HG02759 (cell line): Measurements from ENCODE around the gene ZFR2.
"Not testable (repeated sequence)": the region's sequence is repeated elsewhere in the genome, so short reads cannot be mapped to it uniquely, and the experiment has no call there.

Experiments used
- ATAC-seq: cut with Tn5 transposase; IDR thresholded peaks from one replicate; pipeline ENCODE4 v1.9.1; 2021; ENCODE audit warnings: mild to moderate bottlenecking, moderate library complexity; ENCODE audit not compliant: unreplicated experiment

Gene ZFR2

DNA sequence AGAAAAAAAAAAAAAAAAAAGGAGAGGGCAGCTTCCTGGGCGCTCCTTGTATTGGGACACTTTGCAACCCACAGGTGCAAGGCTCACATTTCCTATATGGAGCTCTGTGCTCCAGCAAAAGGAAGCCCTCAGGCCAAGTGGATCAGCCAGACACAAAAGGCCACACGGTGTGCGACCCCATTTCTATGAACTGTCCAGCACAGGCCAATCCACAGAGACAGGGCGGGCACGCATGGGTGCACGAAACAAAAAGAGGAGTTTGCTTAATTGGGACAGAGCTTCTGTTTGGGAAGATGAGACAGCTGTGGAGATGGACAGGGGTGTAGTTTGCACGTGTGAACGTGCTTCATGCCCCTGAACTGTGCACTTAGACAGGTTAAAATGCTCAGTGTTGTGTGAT is 51.1 kb downstream of the ZFR2 start:
- ATAC-seq = no peak

DNA sequence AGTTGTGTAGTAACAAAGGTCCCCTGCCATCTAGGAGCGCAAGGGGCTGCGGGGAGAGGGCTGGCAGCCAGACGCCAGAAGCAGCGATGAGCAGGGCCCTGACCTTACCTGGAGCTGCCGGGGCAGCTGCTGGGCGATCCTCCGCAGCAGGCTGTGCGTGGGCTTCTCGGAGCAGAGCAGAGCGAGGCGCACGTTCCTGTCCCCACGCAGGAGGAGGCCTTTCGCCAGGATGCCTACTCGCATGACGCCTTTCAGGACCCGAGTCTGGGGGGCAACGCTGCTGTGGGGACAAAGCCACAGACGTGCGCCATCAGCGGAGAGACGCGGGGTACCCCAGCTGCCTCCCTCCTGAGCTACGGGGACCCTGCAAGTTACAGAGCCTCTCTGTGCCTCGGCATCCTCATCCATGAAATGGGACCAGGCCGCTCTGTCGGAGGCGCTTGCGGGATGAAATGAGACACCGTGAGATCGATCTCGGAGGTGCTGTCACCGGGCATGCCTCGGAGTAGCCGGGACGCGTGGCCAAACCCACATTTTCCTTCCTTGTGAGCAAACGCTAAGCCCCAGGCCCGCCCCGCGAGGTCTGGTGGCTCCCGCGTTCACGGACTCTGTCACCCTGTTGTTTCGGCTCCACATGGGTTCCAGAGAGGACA is 52.1 kb downstream of the ZFR2 start:
- no peak for ATAC-seq

DNA sequence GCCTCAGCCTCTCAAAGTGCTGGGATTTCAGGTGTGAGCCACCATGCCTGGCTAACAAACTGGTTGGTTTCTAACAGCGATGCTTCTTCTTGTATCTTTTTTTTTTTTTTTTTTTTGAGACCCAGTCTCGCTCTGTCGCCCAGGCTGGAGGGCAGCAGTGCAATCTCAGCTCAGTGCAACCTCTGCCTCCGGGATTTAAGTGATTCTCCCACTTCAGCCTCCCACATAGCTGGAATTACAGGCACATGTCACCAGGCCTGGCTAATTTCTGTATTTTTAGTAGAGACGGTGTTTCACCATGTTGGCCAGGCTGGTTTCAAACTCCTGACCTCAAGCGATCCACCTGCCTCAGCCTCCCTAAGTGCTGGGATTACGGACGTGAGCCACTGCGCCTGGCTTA is 52.7 kb downstream of the ZFR2 start:
- not testable (repeated sequence) for ATAC-seq

DNA sequence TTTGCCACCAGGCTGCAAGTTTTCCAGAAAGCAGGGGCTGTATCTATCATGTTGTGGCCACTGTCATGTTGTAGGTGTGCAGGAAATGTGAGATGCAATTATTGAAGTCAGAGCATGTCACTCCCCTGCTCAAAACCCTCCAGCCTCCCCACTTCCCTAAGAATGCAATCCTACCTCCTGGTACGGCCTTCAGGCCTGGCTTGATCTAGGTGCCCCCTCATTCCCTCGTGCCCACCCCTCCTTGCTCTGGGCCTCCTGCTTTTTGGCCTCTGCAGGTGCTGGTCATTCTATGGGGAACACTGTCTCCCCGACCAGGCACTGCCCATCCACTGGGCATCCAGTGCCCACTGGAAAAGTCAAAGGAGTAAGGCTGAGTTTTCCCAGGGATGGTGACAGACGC is 54.2 kb downstream of the ZFR2 start:
- no peak for ATAC-seq

DNA sequence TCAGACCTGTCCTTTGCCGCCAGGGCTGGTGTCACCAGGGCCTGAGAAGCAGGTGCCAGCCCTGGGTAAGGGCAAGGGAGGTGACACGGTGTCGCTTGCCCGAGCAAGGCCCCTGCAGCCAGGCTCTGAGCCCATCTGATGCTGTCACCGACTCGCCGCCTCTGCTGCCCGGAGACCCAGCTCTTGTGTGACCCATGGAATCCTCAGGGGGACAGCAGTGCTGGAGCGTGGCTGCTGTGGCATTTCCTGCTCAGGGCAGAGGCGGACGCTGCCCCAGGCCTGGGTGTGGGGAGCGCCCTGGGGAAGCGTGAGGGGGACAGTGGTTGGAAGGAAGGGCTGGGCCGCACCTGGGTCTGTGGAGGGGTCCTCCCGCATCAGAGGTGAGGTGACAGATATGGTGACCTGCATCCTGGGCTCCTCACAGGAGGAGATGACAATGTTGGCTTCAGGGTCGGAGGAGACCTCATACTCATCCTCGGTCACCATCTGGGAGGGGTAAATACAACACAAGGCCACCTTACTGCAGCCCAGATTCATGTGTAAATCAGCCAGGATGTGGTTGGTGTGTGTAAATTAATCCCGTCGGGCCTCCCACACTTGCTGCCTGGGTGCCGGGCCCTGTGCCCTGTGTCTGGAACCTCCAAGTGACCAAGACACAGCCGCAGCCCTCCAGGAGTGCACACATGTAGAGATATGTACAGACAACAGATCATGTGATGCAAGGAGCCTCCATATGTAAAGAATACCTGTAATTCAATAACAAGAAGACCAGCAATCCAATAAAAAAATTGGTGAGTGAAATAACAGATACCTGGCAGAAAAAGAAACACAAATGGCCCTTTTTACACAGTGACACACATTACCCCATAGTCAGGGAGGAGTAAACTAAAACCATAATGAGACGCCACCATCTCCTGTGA is 55.1 kb downstream of the ZFR2 start:
- ATAC-seq = no peak

DNA sequence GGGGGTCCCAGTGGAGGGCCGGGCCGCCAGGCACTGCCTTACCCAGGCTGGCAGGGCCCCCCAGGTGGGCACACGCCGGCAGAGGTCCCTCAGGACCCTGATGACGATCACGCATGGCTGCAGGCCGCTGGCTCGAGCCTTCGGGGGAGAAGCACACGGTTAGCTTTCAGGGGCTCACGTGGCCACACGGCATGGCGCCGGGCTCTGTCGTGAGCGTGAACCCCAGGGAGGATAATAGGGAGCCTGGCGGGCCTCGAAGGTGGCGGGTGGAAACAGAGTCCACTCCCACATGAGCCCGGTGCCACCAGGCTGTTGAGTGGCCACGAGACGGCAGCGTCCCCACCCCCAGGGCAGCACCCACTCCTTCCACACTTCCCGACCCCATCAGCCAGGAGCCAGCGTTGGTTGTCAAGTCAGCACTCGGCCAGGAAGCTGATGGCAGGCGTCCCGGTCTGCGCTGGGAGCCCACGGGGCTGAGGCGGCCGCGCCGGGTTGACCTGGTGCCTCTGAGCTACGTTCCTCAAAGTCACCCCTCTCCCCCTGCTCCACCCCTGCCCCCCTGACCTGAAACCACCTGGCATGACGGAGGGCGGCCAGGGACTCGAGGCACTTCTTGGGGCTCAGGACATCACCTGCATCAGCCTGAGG is 58.0 kb downstream of the ZFR2 start:
- no peak for ATAC-seq

DNA sequence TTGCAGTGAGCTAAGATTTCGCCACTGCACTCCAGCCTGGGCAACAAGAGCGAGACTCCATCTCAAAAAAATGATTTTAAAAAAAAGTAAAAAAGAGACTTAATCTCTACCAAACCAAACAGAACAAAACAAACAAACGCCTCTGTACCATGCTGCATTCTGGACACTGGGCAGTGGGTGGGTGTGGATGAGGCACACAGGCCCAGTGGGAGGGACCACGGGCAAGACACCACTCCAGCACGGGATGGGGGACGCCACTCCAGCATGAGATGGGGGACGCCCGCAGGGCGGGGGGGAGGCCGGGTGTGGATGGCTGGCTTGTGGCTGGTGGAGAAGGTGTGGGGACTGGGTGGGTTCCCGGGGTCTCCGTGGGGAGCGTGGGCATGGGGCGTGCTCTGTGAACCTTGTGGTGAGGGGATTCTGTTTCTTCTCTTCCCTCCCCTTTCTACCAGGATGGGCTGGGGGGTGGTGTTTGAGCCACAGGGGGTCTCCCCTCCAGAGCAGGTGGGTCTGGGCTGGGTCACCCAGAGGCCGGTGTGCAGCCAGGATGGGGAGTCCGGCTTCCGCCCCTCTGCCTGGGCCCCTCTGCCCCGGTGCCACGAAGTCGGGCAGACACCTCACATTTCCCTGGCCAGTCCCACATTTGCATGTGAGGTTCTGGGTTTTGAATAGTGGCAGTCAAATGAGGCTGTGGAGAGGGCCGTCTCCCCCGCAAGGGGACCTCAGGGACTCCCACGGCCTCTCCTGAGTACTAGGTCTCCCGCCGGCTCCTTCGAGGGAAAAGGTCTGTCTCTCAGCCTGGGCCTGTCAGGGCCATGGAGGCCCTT is 58.7 kb downstream of the ZFR2 start:
- no peak for ATAC-seq

DNA sequence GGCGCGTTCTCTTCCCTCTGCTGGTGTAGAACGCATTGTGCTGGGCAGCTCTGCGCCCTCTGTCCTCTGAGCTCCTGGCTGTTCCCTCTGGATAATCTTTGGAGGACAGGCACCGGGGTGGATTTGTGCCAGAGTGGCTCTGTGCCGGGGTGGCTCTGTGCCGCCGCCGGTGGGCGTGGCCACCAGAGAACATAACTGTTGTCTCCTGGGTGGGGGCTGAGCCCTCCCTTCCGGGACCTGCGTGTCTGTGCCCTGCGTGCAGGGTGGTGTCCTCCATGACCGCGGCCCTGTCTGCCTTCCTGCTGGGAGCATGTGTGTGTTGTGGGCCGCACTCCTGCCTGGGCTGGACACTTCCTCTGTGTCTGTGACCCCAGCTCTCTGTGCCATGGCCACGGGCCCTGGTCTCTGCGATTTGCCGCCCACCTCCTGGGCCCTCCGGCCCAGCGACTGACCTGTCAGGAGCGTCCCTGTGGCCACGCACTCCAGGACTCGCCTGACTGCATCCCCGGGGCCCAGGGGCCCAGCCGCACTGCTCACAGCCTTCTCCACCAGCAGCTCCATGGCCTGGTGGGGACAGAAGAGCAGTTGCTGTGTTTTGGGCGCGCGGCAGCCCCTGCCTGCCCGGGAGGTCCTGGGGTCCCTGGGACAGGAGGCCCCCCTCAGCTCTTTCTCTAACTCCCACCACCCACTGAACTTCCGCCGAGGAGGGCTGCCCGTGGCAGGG is 60.3 kb downstream of the ZFR2 start:
- no peak for ATAC-seq

DNA sequence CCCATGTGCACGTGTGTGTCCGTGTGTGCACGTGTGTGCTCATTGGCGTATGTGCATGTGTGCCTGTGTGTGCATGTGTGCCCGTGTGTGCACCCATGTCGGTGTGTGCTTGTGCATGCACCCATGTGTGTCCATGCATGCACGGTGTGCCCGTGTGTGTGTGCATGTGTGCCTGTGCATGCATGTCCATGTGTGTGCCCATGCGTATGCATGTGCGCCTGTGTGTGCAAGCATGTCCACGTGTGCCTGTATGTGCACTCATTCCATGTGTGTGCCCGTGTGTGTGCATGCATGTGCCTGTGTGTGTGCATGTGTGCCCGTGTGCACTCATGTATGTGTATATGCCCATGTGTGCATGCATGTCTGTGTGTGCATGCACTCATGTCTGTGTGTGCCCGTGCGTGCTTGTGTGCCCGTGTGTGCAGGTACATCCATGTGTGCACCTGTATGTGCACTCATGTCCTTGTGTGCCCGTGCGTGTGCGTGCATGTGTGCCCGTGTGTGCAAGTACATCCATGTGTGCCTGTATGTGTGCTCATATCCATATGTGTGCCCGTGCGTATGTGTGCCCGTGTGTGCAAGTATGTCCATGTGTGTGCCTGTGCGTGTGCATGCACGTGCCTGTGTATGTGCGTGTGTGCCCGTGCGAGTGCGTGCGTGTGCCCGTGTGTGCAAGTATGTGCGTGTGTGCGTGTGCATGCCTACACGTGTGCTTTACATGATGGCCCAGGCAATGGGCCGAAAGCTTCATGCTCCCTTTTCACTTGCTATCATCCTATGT is 61.1 kb downstream of the ZFR2 start:
- no peak for ATAC-seq

DNA sequence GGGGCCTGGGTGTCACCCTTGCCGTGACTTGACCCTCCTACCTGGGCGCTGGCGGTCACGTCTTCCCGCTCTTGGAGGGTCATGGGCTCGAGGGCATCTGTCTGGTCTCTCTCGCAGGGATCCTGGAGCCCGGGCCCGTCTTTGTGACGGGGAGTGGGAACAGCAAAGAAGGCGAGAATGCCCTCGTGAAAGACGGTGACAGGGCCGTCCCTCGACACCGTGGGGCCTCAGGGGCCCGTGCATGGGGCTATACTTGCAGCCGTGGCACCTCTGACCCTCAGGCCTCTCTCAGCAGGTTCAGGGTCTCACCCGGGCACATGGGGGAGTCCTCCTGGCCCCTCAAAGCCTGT is 61.7 kb downstream of the ZFR2 start:
- no peak for ATAC-seq

DNA sequence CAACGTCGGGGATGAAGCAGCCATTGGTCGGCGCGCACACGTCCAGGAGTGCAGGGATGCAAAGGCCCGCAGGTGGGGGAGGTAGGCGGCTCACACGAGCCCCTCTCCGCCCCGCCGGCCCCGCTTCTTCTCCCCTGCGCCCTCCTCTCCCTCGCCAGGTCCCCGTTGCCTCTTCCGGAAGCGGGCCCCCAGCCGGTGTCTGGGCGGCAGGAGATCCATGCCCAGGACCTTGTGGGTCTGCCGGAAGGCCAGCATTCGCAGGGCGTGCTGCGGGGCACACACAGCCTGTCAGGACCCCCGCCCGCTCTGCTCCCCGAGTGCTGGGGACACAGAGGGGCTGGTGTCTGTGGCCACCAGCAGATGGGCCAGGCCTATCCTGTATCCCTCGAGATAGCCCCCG is 63.0 kb downstream of the ZFR2 start:
- ATAC-seq = no peak

DNA sequence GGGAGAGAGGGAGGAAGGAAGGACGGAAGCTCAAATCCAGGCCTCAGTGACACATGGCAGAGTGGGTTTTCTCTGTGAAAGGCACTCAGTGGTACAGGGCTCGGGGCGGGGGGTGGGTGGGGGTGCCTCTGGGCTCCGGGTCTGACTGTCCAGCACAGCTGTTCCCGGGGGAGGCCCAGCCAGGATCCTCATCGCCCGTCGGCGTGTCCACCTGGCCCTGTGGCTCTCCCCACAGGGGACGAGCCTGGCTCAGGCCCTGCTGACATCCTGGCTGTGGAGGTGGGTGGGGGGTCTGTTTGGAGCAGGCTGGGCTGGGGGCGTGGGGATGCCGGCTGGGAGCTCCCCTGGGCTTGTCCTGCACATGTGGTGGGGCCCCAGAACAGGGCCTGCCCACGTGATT is 64.4 kb downstream of the ZFR2 start:
- no peak for ATAC-seq

DNA sequence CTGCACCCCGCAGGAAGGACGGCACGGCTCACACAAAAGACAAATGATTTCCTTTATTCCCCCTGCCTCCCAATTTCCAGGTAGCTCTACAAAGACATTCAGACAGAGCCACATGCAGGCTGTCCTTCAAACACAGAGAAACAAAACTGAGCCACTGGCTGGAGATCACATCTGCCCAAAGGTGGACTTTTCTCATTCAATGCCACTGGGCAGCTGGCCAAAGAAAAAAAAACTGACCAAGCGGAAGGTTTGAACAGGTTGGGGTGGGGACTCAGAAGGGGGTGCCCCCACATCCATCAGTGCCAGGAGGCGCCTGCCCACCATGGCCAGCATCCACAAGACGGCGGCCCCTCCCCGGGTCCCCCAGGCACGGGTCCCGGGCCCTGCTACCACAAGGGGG is 64.9 kb downstream of the ZFR2 start:
- ATAC-seq = no peak

DNA sequence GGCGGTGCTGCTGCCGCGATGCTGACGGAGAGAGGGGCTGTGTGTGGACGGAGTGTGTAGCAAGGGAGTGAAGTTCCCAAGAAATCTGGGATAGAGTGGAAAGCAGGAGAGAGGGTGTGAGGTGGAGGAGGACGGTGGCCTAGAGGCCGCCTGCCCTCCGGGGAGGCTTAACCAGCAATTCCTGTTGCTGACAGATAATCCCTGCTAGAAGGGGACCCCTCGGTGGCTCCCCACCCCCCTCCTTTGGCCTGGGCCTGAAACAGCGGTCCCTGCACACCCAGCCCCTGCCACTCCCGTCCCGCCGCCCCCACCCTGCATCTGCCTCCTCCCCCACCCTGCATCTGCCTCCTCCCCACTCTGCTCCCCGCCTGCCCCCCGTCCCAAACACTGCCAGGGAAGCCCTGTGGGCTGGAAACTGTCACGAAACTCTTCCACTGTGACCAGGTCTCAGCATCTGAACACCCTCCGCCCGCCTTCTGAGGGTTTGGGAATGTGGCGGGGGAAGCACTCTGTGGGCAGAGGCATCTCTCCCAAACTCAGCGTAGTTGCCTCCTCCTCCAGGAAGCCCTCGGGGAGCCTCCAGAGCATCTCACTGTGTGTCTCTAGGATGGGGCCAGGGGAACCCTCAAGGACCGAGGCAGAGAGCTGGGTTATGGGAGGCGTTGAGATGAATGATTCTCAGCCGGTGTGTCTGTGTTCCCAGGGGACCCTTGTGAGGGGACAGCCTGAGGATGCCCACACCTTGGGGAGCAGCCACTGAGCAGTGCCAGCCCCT is 65.5 kb downstream of the ZFR2 start:
- no peak for ATAC-seq

DNA sequence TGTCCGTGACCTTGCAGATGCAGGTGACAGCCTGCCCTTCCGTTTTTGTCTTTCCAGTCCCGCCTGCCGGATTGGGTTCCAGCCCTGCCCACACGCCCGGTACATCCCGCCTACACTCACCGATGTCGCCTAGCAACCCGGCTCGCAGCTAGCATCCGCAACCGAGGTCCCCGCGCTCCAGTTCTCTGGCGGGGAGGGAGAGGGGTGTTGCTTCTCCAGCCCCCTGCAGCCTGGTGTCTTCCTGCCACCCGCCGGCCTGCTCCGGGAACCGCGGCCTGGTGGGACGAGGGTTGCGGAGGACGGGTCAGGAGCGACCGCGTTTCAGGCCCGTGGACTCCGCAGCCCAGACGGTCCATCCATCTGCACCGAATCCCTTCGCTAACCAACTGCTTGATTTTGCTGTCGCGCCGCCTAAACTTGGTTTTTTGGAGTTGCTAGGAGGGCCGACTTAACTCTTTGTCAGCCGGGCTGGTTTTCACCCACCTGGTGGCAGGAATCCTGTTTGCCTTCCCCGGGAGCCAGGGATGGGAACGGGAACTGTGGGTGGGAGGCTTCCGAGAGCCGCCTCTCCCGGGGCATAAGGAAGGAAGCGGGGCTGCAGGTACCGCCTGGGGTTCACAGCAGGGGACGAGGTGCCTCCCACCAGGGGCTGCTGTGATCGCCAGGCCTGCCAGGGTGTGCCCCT is 67.3 kb downstream of the ZFR2 start:
- no peak for ATAC-seq

DNA sequence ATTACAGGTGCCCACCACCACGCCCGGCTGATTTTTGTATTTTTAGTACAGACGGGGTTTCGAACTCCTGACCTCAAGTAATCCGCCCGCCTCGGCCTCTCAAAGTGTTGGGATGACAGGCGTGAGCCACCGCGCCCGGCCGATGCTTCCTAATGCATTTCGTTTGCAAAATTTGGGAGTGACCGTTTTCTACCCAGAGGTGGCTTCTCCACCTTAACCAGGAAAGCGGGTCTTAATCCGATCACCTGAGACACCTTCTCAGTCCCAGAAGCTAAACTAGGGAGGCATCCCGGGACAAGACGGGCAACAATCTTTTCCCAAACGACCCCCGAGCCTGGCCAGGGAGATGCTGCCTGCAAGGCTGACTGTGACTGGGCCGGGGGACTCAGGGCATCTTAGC is 67.8 kb downstream of the ZFR2 start:
- no peak for ATAC-seq

DNA sequence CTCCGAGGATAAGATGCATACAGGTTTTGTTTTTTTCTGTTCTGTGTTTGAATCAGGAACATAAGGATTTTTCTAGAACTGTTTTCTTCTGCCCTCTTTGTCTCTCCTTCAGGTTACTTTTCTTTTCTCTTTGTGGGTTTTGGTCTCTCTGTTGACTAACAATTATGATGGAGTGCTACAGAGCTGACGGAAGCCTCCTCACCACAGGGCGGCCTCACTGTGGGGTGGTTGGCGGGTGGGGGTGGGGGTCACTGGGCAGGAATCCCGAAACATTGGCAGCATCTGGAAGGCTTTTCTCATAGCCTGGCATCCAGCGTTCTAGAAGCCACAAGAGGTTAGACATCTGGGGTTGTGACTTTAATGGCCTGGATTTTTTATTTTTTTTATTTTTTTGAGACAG is 70.7 kb downstream of the ZFR2 start:
- ATAC-seq = no peak

DNA sequence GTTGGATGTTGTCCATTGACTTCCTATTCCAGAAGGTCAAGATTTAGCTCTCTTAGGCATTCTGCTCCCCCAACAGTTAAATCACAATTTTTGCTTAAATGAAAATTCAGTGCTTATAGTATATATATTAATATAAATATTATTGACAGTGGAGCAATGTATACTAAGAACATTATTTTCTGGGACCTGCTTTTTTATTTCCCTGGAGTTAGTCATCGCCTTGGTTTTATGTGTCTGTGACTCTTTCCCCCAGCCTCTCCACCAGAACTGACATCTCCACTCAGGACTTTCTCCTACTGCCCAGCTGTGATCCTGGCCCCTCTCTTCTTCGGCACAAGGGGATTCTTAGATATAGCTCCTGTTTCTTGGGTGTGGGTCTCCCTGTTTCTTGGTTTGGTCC is 72.5 kb downstream of the ZFR2 start:
- no peak for ATAC-seq
